Ammon's horn (tissue), 1 donor: ENCODE results near the gene ERP29.
"Not testable (repeated sequence)": the region's sequence is repeated elsewhere in the genome, so short reads cannot be mapped to it uniquely, and the experiment has no call there.

ENCODE experiments used
- DNase-seq: peaks from one replicate; pipeline ENCODE4 v3.0.0-alpha.2; 2016; ENCODE audit warnings: low spot score

The ERP29 gene

DNA sequence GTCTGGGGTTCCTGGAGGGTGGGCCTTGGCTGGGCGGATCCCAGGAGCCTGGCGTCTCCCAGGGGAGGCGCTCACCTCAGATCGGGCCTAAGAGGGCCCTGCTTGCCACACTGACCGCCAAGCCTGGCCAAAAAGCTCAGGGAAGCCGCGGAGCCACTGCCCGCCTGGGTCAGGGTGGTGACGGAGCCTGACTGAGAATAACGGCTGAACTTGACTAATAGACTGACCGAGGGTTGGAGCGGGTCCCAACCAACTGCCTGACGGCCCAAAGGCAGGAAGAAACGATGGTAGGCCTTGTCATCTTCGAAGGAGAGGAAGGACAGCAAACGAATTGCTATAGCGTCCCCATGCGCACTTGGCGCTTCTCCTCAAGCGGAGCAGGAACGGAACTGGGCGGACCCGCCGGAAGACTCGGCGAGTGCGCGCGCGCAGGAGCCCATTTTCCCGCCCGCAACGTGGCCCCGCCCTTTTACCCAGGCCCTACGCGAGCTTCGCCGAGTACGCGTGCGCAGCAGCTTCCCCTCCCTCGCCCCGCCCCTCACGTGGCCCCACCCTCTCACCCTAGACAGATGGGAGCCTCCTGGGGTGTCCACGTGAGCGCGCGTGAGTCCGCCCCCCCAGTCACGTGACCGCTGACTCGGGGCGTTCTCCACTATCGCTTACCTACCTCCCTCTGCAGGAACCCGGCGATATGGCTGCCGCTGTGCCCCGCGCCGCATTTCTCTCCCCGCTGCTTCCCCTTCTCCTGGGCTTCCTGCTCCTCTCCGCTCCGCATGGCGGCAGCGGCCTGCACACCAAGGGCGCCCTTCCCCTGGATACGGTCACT is at the start of gene ERP29, which contains the start of gene TMEM116:
Gene ERP29 (plus strand): TSS at position 652 of the 826 bp plus-strand sequence. CDS start 40 bp downstream, at position 692.
Gene TMEM116 (minus strand): TSS at position 391 of the 826 bp plus-strand sequence. CDS start 7,895 bp downstream, outside the sequence.
- peak; percentile 98 for DNase-seq

DNA sequence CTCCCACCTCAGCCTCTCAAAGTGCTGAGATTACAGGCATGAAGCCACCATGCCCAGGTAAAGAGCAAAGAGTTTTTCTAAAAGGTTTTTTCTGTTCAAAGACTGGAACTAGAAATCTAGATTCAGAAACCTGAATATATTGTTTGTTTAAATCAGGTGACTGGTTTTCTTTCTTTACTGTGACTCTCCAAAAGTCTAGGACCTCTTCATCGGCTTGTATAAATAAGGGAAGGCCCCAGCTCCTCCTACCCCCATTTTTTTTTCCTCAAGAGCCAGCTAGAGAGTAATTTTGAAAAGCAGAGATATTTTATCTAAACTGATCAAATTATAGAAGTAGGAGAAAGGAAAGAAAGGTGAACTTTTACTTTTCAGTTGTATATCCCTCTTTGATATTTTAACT is 48.3 kb upstream of the ERP29 start:
- no peak for DNase-seq

DNA sequence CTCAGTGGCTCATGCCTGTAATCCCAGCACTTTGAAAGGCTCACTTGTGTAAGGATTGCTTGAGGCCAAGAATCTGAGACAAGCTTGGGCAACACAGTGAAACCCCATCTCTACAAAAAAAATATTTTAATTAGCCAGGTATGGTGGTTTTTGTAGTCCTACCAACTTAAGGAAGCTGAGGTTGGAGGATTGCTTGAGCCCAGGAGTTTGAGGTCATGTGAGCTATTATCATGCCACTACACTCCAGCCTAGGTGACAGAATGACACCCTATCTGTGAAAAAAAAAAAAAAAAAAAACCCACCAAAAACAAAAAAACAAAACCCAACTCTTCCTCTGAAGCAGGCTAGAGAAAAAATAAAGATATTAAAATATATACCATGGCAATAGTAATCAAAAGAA is 41.4 kb upstream of the ERP29 start:
- DNase-seq, result no peak

DNA sequence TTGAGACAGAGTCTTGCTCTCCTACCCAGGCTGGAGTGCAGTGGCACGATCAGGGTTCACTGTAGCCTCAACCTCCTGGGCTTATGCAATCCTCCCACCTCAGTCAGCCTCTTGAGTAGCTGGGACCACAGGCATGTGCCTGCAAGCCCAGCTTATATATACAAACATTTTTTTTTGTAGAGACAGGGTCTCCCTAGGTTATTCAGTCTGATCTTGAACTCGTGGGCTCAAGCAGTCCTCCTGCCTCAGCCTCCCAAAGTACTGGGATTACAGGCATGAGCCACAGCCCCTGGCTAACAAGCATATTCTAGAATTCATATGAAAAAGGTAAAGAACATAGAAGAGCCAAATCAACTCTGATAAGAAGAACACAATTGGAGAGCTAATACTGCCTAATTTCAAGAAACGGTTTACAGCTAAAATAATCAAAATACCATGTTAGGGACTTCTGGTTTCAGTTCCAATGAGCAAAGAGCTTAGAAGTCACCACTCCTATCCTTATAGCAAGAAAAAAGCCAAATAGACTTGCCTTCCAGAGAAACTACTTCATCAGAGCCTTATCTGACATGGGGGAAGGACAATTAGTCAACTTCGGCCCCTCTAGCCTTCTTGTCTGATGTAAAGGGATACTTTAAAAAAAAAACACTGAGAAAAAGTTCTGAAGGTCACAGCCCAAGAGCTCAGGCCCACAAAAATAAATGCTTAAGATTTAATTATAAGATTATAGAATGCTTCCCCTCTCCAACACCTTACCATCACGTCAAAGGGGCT is 37.9 kb upstream of the ERP29 start:
- DNase-seq, result no peak

DNA sequence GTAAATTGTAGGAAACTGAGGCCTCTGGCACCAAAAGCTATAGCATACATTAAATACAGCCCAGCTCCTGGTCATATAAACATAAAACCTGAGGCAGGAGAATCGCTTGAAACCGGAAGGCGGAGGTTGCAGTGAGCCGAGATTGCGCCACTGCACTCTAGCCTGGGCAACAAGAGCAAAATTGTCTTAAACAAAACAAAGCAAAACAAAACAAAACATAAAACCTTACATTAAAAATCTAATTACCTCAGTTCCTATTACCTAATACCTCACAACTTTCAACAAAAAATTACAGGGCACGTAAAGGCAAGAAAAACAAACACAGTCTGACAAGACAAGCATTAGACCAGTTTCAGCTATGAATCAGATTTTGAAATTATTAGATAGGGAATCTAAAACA is 36.9 kb upstream of the ERP29 start:
- no peak for DNase-seq

DNA sequence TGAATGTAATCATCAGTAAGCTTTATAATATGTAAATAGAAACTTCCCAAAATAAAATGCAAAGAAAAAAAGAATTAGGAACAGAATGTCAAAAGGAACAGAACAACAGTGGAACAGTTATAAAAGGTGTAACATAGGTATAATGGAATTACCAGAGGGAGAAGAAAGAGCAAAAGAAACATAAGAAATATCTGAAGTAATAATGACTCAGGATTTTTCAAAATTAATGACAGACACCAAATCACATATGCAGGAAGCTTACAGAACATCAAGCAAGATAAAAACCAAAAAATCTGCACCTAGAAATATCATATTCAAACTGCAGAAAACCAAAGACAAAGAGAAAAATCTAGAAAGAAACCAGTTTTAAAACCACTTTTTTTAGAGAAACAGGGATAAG is 36.4 kb upstream of the ERP29 start:
- DNase-seq, result no peak

DNA sequence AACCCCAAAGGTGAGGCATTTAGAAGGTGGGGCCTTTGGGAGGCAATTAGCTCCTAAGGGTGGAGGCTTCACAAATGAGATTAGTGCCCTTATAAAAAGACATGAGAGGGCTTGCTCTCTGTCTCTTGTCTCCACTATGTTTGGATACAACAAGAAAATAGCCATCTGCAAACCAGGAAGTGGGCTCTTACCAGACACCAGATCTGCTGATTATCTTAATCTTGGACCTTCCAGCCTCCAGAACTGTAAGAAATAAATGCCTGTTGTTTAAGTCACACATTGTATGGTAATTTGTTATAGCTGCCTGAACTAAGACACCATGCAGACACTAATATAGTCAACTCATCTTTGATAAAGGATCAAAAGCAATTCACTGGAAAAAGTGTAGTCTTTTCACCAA is 34.7 kb upstream of the ERP29 start:
- no peak for DNase-seq

DNA sequence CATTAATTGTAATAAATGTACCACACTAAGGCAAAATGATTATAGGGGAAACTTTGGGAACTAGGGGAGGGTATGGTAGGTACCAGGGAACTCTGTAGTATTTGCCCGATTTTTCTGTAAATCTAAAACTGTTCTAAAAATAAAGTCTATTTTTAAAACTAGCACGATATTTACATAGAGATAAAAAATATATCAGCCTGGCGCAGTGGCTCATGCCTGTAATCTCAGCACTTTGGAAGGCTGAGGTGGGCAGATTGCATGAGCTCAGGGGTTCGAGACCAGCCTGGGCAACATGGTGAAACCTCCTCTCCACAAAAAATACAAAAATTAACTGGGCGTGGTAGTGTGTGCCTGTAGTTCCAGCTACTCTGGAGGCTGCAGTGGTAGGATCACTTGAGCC is 32.6 kb upstream of the ERP29 start:
- no peak for DNase-seq

DNA sequence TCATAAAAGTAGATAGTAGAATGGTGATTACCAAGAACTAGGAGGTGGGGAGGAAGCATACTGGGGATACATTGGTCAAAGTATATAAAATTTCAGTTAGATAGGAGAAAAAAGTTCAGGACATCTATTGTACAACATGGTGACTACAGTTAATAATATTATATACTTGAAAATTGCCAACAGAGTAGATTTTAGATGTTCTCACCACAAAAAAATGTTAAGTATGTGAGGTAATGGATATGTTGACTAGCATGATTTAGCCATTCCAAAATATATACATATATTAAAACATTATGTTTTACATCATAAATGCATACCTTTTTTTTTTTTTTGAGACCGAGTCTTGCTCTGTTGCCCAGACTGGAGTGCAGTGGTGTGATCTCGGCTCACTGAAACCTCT is 31.2 kb upstream of the ERP29 start:
- DNase-seq, result no peak

DNA sequence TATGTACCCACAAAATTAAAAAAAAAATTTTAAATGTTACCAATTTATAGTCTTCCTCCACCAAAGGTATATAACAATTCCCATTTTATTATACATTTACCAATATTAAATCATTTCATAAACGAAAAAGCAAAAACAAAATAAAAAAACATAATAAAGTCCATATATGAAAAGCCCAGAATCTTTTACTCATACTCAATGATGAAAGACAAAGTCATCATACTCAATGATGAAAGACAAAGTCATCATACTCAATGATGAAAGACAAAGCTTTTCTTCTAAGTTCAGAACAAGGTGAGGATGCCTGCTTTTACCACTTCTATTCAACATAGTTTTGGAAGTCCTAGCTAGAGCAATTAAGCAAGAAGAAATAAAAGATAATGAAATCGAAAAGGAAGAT is 28.4 kb upstream of the ERP29 start:
- DNase-seq, result no peak

DNA sequence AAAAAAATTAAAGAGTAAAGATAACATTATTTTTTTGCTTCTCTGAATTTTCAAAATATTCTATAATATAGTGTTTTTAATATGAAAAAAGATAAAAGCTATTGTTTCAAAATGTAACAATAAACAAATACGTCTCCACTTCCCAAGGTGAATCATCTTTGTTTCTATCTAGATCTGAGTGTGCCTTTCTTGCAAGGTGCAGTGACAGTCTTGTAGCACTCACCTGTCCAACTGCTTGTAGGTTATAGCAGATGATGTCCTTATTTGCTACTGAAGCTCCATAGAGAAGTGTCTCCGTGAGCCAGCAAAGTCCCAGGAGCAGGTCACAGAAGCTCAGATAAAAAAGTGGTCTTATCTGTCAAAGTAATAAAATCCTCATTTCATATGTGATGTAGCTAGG is 21.7 kb upstream of the ERP29 start:
- DNase-seq, result no peak

DNA sequence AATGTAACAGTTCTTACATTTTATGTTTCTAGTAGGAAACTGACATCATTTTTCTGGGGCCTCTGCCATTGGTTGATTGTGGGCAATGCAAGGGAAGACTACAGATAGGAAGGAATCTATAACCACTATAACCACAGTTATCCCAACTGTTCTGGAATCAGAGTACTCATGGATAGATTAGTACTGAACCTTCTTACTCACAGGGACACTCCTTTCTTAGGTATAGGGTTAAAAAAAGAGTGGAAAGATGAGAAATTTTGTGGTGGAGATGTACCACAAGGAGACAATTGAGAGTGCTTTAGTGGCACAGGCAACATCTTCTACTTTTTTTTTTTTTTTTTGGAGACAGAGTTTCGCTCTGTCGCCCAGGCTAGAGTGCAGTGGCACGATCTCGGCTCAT is 21.3 kb upstream of the ERP29 start:
- DNase-seq, result no peak

DNA sequence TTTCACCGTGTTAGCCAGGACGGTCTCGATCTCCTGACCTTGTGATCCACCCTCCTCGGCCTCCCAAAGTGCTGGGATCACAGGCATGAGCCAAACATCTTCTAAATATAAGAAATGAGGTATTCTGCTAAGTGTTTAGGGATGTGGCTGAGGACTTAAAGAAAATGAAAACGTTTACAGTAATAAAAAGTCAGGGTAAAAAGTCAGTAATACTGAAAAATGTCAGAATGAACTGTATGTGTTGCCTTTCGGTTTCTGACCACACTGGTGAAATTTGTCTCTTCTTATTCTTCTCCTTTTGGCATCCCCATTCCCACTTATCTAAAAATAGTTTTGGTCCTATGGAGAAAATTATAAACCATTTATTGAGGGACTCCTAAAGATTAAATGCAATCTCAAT is 20.8 kb upstream of the ERP29 start:
- no peak for DNase-seq

DNA sequence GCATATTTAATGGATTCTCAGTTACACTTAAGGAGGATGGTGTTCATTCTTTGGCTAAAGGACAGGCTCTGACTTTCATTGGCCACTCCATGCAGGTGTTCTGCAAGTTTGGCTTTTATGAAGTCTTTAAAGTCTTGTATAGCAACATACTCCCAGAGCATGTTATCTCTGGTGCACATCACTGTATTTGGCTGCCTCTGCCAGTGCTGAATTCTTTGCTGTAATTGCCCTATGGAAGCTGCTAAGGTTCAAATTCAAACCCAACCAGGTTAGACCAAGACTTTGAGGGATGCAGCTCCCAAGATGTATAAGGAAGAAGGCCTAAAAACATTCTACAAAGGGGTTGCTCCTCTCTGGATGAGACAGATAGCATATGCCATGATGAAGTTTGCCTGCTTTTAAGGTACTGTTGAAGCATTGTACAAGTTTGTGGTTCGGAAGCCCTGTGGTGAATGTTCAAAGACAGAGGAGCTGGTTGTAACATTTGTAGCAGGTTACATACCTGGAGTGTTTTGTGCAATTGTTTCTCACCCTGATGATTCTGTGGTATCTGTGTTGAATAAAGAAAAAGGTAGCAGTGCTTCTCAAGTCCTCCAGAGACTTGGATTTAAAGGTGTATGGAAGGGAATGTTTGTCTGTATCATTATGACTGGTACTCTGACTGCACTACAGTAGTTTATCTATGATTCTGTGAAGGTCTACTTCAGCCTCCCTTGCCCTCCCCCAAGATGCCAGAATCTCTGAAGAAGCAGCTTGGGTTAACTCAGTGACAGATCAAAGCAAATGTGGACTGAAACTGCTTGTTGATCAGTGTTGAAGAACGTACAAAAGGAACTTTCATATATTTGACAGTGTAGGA is 19.7 kb upstream of the ERP29 start:
- no peak for DNase-seq

DNA sequence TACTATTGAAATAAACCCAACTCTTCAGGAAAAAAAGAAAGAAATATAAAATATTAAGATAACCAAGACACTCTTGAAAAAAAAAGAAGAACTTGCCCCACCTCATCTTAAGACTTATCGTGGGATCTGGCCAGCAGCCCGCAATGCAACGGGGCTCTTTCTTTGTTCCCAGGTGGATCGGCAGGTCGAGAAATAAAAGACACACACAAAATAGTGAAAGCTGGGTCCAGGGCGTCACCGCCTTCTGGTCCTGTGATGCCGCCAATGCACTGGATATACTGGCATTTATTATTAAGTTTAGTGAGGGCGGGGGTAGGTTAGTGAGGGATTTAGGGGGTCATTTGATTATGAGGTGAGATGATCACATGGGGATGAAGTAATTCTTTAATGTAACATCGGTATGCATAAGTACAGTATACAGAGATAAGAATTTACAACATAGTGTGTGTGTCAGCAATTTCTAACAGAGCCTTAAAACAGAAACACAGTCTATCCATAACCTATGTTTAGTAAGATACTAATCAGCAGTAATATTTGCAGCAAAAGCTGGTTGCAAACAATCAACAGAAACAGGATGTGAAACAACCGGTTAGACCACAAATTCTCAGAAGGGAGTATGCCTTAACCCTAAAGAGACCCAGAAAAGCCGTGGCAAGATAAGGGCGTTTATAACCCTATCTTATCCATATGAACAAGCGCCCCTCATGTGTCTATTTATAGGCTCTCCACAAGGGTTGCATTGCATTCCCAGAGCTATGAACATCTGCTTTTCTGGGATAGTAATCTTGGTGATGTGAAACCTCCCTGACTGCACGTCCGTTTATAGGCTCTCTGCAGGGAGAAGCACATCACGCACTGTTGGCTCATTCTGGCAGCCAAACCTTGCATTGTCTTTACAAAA is 18.8 kb upstream of the ERP29 start:
- DNase-seq, result not testable (repeated sequence)

DNA sequence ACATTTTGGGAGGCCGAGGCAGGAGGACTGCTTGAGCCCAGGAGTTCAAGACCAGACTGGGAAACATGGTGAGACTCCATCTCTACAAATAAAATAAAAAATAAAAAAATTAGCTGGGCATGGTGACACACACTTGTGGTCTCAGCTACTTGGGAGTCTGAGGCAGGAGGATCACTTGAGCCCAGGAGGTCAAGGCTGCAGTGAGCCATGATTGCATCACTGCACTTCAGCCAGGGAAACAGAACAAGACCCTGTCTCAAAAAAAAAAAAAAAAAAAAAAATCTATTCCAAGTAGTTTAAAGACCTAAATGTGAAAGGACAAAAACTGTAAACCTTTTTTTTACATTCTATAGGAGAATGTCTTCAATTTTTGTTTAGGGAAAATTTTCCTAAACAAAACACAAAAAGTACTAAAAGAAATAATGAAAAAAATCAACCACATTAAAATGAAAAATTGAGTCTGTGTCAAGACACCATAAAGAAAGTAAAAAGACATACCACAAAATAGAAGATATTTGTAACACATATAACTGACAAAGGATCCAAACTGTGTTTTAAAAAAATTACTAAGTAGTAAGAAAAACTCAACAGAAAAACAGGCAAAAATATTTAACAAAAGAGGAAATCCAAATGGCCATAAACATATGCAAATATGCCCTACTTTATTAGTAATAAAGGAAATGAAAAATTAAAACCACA is 17.3 kb upstream of the ERP29 start:
- no peak for DNase-seq

DNA sequence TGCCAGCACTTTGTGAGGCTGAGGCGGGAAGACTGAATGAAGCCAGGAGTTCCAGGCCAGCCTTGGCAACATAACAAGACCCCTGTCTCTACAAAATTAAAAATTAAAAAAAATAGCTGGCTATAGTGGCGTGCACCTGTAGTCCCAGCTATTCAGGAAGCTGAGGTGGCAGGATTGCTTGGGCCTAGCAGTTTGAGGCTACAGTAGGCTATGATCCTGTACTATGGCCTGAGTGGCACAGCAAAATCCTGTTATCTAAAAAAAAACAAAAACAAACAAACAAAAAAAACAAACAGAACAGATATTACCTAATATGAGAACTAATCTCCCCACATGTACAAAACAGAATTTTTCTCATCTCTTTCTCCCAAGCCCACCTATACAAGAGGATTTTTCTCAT is 15.9 kb upstream of the ERP29 start:
- DNase-seq, result no peak

DNA sequence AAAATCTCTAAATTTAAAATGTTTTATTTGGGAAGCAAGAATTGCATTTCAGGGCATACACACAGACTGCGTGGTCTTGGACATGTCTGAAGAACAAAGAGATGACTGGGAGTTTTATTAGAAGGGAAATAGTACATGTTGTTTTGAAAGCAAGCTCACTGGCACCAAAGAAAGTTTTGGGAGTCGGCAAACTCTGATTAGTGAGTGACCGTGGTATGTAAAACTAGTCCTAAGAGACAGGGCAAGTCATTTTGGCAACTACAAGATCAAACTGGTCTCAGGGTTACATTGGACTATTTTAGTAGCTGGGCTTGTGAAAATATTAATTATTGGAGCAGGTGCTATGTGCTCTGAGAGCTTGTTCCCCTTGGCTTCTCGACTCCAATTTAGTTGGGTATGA is 15.2 kb upstream of the ERP29 start:
- no peak for DNase-seq

DNA sequence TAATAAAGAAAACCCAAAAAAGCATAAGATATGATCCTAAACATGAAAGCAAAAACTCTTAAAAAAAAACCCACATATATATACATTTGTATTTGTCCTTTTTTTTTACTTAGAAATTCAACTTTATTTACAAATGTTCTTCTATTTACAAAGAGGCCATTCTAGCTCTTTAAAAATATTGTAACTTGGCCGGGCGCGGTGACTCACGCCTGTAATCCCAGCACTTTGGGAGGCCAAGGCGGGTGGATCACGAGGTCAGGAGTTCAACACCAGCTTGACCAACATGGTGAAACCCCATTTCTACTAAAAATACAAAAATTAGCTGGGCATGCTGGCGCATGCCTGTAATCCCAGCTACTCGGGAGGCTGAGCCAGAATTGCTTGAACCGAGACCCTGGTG is 14.1 kb upstream of the ERP29 start:
- DNase-seq, result not testable (repeated sequence)

DNA sequence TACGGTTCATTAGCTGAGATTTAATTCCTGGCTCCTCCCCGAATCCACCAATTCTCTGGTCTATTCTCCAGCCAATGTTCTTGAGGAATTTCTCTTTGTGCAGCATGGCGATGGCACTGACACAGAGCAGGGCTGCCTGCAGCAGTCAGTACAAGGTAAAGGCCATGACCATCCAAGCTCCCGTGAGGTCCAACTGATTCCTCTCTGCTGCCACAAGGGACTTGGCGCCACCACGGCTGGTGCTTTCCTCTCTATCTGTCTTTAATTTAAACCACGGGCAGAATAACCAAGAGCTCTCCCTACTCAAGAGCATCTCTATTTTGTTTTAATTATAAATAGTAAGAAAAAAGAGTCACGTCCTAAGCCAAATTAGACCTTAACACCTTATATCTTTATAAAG is 12.4 kb upstream of the ERP29 start:
- DNase-seq, result no peak

DNA sequence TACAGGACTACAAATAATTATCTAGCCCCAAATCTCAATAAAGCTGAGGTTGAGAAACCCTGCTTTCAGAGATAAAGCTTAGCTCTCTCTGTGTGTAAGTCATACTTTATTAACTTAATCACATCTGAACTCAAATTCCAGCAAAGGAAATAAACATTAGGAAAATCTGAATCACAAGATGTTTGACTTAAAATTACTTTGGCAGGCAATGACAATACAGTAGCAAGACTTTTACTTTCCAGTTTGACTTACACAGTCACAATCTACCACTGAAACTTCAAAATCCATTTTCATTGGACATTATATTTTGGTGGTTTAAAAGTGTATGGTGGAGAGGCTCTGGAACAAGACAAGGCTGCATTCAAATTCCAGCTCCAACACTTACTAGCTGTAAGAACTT is 11.7 kb upstream of the ERP29 start:
- DNase-seq, result no peak
